ENCODE results near the gene FYB1. TPM values are rescaled to one million over a fixed set of nuclear protein-coding genes. Genes with fewer than 3 reads are reported as not detected.
A peak's percentile ranks its signal among the peaks of the same experiment; 100 is the strongest.

FYB1 gene
- total RNA-seq, 1 donor from 2014 or later = 45.0 TPM

GRCh38 chr5:39197556-39197955 lies 21.8 kb downstream of the FYB1 start:
- Histone ChIP-seq H3K27me3 (no peaks in the 10 kb centered on the region), H3K4me1 (peaks cover 9% of the 10 kb centered on the region), H3K9me3 (no peaks in the 10 kb centered on the region), H3K27ac (no peak overlapping the region), H3K36me3 (no peaks in the 10 kb centered on the region), H3K4me3 (no peak overlapping the region)
- DNase-seq = no peak
- no peak for TF ChIP-seq CTCF (IDR thresholded peaks at IDR 0.05)
- ATAC-seq = peak; percentile 66
- intact Hi-C loops (cut with DNase I) = no loop called here

GRCh38 chr5:39195198-39195826 lies 24.1 kb downstream of the FYB1 start:
- H3K36me3 ChIP-seq = no peaks in the 10 kb centered on the region
- H3K9me3 ChIP-seq = no peaks in the 10 kb centered on the region
- no peak for TF ChIP-seq CTCF (IDR thresholded peaks at IDR 0.05)
- ATAC-seq = no peak
- no peak for DNase-seq
- H3K27me3 ChIP-seq = no peaks in the 10 kb centered on the region
- H3K4me3 ChIP-seq = no peak overlapping the region
- peak overlapping the region; percentile 33 for H3K27ac ChIP-seq
- peaks cover 9% of the 10 kb centered on the region for H3K4me1 ChIP-seq
- intact Hi-C loops (cut with DNase I) = no loop called here

GRCh38 chr5:39194466-39195136 lies 24.8 kb downstream of the FYB1 start:
- Histone ChIP-seq H3K9me3 (no peaks in the 10 kb centered on the region), H3K4me3 (no peak overlapping the region), H3K27me3 (no peaks in the 10 kb centered on the region), H3K4me1 (peaks cover 9% of the 10 kb centered on the region), H3K27ac (no peak overlapping the region), H3K36me3 (no peaks in the 10 kb centered on the region)
- DNase-seq (no peak), ATAC-seq (peak; percentile 64)
- intact Hi-C loops (cut with DNase I) = no loop called here
- no peak for TF ChIP-seq CTCF (IDR thresholded peaks at IDR 0.05)

- Histone ChIP-seq H3K36me3 (no peaks in the 10 kb centered on the region), H3K9me3 (no peaks in the 10 kb centered on the region), H3K27ac (no peak overlapping the region), H3K4me1 (peaks cover 9% of the 10 kb centered on the region), H3K27me3 (no peaks in the 10 kb centered on the region), H3K4me3 (no peak overlapping the region)
- no peak for ATAC-seq
- DNase-seq = no peak
- no peak for TF ChIP-seq CTCF (IDR thresholded peaks at IDR 0.05)
- intact Hi-C loops (cut with DNase I) = no loop called here
Observed at GRCh38 chr5:39193553-39194465, 25.6 kb downstream of the FYB1 start.

GRCh38 chr5:39192450-39193160 lies 26.8 kb downstream of the FYB1 start:
- H3K9me3 ChIP-seq = no peaks in the 10 kb centered on the region
- intact Hi-C loops (cut with DNase I) = no loop called here
- no peak overlapping the region for H3K27ac ChIP-seq
- H3K4me1 ChIP-seq = peaks cover 9% of the 10 kb centered on the region
- no peak overlapping the region for H3K4me3 ChIP-seq
- no peak for TF ChIP-seq CTCF (IDR thresholded peaks at IDR 0.05)
- no peak for DNase-seq
- peak; percentile 49 for ATAC-seq
- no peaks in the 10 kb centered on the region for H3K27me3 ChIP-seq
- no peaks in the 10 kb centered on the region for H3K36me3 ChIP-seq
